K562 (cell line): Measurements from ENCODE around the gene MLH3. TPM values are rescaled to one million over a fixed set of nuclear protein-coding genes. Genes with fewer than 3 reads are reported as not detected.

Experiments
- BACH1 ChIP-seq: fragments of 200-800 bp; sonication (Bioruptor generic); IDR thresholded peaks from 2 replicates; pipeline ENCODE4 v1.6.1; 2016; ENCODE audit warnings: missing genetic modification characterization, missing compliant biosample characterization
- GMEB1 ChIP-seq: fragments of 250-450 bp; sonication (Bioruptor Pico); IDR thresholded peaks from 2 replicates; pipeline ENCODE4 v1.4.0; 2020; ENCODE audit warnings: mild to moderate bottlenecking
- HOXB6 ChIP-seq: fragments of 250-450 bp; sonication (Bioruptor Pico); IDR thresholded peaks from 2 replicates; pipeline ENCODE4 v1.5.1; 2022; ENCODE audit warnings: mild to moderate bottlenecking, borderline replicate concordance
- JUN ChIP-seq, 2 experiments: sonication (generic) in 1 of 2; formaldehyde crosslinking in 1 of 2; IDR thresholded peaks; 2 replicates each; pipeline versions ENCODE4 v1.6.1 to v1.8.0; 2012 to 2022; ENCODE audit warnings: borderline replicate concordance in 2 of 2, mild to moderate bottlenecking in 2 of 2, improper control_type of control experiment in 1 of 2, low read depth in 1 of 2, low read length in 1 of 2, missing genetic modification reagents in 1 of 2
- KLF16 ChIP-seq: IDR thresholded peaks from 2 replicates; pipeline ENCODE4 v1.6.1; 2016; ENCODE audit warnings: antibody characterized with exemption
- MTA3 ChIP-seq: fragments of 450-650 bp; formaldehyde crosslinking; IDR thresholded peaks from 2 replicates; pipeline ENCODE4 v1.6.1; 2017; ENCODE audit warnings: mild to moderate bottlenecking, borderline replicate concordance
- NELFE ChIP-seq: IDR thresholded peaks from 2 replicates; pipeline ENCODE4 v1.6.1; 2011; ENCODE audit warnings: mild to moderate bottlenecking; ENCODE audit not compliant: insufficient read depth, insufficient read length
- NFE2 ChIP-seq: IDR thresholded peaks from 2 replicates; pipeline ENCODE4 v1.6.1; 2014; ENCODE audit warnings: antibody characterized with exemption, low read depth
- PTTG1 ChIP-seq: fragments of 450-650 bp; IDR thresholded peaks from 2 replicates; pipeline ENCODE4 v1.6.1; 2016; ENCODE audit warnings: low read depth, mild to moderate bottlenecking, missing genetic modification characterization, missing compliant biosample characterization
- RBM17 ChIP-seq: fragments of 200-400 bp; formaldehyde crosslinking; IDR thresholded peaks from 2 replicates; pipeline ENCODE4 v1.6.1; 2017; ENCODE audit warnings: low read depth, mild to moderate bottlenecking, low read length, borderline replicate concordance
- SRSF9 ChIP-seq: fragments of 200-400 bp; formaldehyde crosslinking; IDR thresholded peaks from 2 replicates; pipeline ENCODE4 v1.6.1; 2017; ENCODE audit warnings: low read depth, low read length, borderline replicate concordance
- TRIM25 ChIP-seq: fragments of 450-650 bp; IDR thresholded peaks from 2 replicates; pipeline ENCODE4 v1.7.0; 2016; ENCODE audit warnings: borderline replicate concordance
- USF2 ChIP-seq: sonication (generic); formaldehyde crosslinking; IDR thresholded peaks from 2 replicates; pipeline ENCODE4 v1.5.0; 2020; ENCODE audit warnings: missing genetic modification reagents
- ZBTB2 ChIP-seq: fragments of 450-650 bp; IDR thresholded peaks from 2 replicates; pipeline ENCODE4 v1.6.1; 2016; ENCODE audit warnings: antibody characterized with exemption
- ZNF280B ChIP-seq: fragments of 250-450 bp; sonication (Bioruptor Pico); IDR thresholded peaks from 2 replicates; pipeline ENCODE4 v1.5.1; 2021; ENCODE audit warnings: mild to moderate bottlenecking
- ZNF41 ChIP-seq: fragments of 250-450 bp; sonication (Bioruptor Pico); conservative IDR thresholded peaks from 2 replicates; pipeline ENCODE4 v1.4.0; 2020; ENCODE audit warnings: mild to moderate bottlenecking
- ZNF512 ChIP-seq: IDR thresholded peaks from 2 replicates; pipeline ENCODE4 v1.6.1; 2016; ENCODE audit warnings: missing genetic modification characterization, missing compliant biosample characterization
- ZNF561 ChIP-seq: fragments of 450-650 bp; formaldehyde crosslinking; conservative IDR thresholded peaks from 2 replicates; pipeline ENCODE4 v1.4.0; 2020; ENCODE audit warnings: mild to moderate bottlenecking, moderate library complexity
- polyA plus RNA-seq, 8 experiments: library from polyadenylated mRNA; depleted of rRNA in 4 of 8; stranded (reverse) in 5 of 8; unstranded in 3 of 8; fragments of >200 nt; fragmentation: Nextera tagmentation in 2 of 8; fragmentation: Illumina TruSeq in 1 of 8; extraction: Ambion mirVana in 2 of 8; extraction: Trizol in 1 of 8; gene quantifications; 2 replicates each; pipeline versions ENCODE4 v1.2.1 to v1.2.3, GENCODE V29; 2011 to 2014; ENCODE audit warnings: inconsistent platforms in 1 of 8, missing spikeins in 1 of 8
- total RNA-seq, 7 experiments: library from RNA; depleted of rRNA in 6 of 7; stranded (reverse); fragments of >200 nt in 6 of 7; fragmentation: Illumina TruSeq in 2 of 7; extraction: Trizol in 2 of 7; gene quantifications; 2 replicates each; pipeline versions ENCODE4 v1.2.1 to v1.2.3, GENCODE V29; 2011 to 2021; ENCODE audit warnings: low replicate concordance in 1 of 7

MLH3 gene
- total and polyA plus RNA-seq, 9 of the 15 experiments (the other 6 are each of a cell fraction or from before 2014, with no cell fraction given), result 5.9 to 15.3 (median 10.7) TPM

GRCh38 chr14:75068294-75069120 is 17.2 kb upstream of the MLH3 start (continued):
- peak; percentile 45; the same call in 1 of the 2 replicates for TF ChIP-seq ZBTB2
- no peak for TF ChIP-seq USF2 (CRISPR knock-in tag)
- no peak for TF ChIP-seq ZNF280B (CRISPR knock-in tag)
- no peak for TF ChIP-seq JUN (IDR thresholded peaks at IDR 0.05; ENCODE audit: borderline replicate concordance, low read depth, low read length)
- TF ChIP-seq JUN (CRISPR knock-in tag; IDR thresholded peaks at IDR 0.05; ENCODE audit: borderline replicate concordance), result no peak
- TF ChIP-seq RBM17, result no peak
- peak; percentile 86 for TF ChIP-seq ZNF512 (tag)
- TF ChIP-seq ZNF561, result no peak
- peak; percentile 65; the same call in 1 of the 2 replicates for TF ChIP-seq BACH1 (tag)
- TF ChIP-seq SRSF9, result no peak
- no peak for TF ChIP-seq KLF16
- TF ChIP-seq NELFE, result no peak
- 0 out of 2 replicates have a peak, but pooled peaks have one; percentile 45 for TF ChIP-seq TRIM25
- no peak for TF ChIP-seq GMEB1
- peak; percentile 87 for TF ChIP-seq NFE2
- TF ChIP-seq MTA3, result no peak
- no peak for TF ChIP-seq HOXB6 (CRISPR knock-in tag)
- TF ChIP-seq ZNF41 (CRISPR knock-in tag), result no peak
- TF ChIP-seq PTTG1 (tag), result no peak
